BJ (cell line): Measurements from ENCODE around the gene IPO13. TPM values are rescaled to one million over a fixed set of nuclear protein-coding genes. Genes with fewer than 3 reads are reported as not detected.

ENCODE experiments used
- CTCF ChIA-PET: fragments of 350-600 bp; formaldehyde crosslinking; extraction: SDS; loops from one replicate; lab custom pipeline; 2021; ENCODE audit warnings: antibody characterized with exemption, inconsistent platforms; lab: Yijun Ruan, JAX
- POLR2A ChIA-PET: fragments of 300-600 bp; sonication (Branson Sonifier 250); formaldehyde crosslinking; extraction: SDS; loops from one replicate; lab custom pipeline; 2021; ENCODE audit warnings: antibody characterized with exemption; lab: Charles Lee
- DNase-seq: peaks from one replicate; pipeline ENCODE4 v3.0.0-alpha.2; 2011; ENCODE audit warnings: low read depth
- H3K27me3 ChIP-seq: 2 replicates; pipeline ENCODE4 v1.6.0; 2011; ENCODE audit warnings: low read length; ENCODE audit not compliant: control insufficient read depth, insufficient read depth
- H3K36me3 ChIP-seq: 2 replicates; pipeline ENCODE4 v1.5.1; 2011; ENCODE audit warnings: low read length; ENCODE audit not compliant: control insufficient read depth, insufficient read depth
- H3K4me3 ChIP-seq: 2 replicates; pipeline ENCODE4 v1.5.1; 2011; ENCODE audit warnings: low read depth, mild to moderate bottlenecking, control low read depth, low read length
- polyA plus RNA-seq: library from polyadenylated mRNA; depleted of rRNA; stranded (reverse); fragments of >200 nt; gene quantifications from 2 replicates; pipeline ENCODE4 v1.2.3, GENCODE V29; 2011
- TF ChIP-seq, protein P1 (sequence below): IDR thresholded peaks from 2 replicates; pipeline ENCODE4 v1.5.1; 2011; ENCODE audit warnings: low read depth, mild to moderate bottlenecking, control low read depth, inconsistent platforms, low read length, moderate library complexity; ENCODE audit not compliant: insufficient read depth

Gene IPO13
- polyA plus RNA-seq, 1 experiment, result 24.8 TPM

DNA sequence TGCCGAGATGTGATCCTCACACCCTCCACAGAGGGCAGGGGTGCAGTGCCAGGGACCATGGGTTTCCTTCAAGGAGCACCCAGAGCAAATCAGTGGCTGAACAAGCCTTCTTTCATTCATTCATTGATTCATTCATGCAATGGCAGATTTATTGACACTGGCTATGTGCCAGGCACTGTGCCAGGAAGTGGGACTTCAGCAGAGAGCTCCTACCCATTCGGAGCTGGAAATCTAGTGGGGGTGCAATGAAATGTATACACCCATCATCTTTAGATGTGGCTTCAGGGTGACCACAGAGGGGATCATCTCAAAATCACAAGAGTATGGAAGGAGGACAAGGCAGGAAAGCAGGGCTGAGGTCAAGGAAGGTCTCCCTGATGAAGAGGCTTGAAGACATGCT, 65.7 kb downstream of the IPO13 start:
- H3K27me3 ChIP-seq, result no peaks in the 10 kb centered on the region
- DNase-seq, result no peak
- peaks cover 18% of the 10 kb centered on the region for H3K36me3 ChIP-seq
- no peak overlapping the region for H3K4me3 ChIP-seq
- TF ChIP-seq, protein P1, sequence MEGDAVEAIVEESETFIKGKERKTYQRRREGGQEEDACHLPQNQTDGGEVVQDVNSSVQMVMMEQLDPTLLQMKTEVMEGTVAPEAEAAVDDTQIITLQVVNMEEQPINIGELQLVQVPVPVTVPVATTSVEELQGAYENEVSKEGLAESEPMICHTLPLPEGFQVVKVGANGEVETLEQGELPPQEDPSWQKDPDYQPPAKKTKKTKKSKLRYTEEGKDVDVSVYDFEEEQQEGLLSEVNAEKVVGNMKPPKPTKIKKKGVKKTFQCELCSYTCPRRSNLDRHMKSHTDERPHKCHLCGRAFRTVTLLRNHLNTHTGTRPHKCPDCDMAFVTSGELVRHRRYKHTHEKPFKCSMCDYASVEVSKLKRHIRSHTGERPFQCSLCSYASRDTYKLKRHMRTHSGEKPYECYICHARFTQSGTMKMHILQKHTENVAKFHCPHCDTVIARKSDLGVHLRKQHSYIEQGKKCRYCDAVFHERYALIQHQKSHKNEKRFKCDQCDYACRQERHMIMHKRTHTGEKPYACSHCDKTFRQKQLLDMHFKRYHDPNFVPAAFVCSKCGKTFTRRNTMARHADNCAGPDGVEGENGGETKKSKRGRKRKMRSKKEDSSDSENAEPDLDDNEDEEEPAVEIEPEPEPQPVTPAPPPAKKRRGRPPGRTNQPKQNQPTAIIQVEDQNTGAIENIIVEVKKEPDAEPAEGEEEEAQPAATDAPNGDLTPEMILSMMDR, result no peak
- ChIA-PET POLR2A (no interaction called here), CTCF (interaction anchor here (4.4 kb wide), 1 partner anchor 35 kb away, joined by 17 read pairs; no protein-coding TSS in a partner anchor)

DNA sequence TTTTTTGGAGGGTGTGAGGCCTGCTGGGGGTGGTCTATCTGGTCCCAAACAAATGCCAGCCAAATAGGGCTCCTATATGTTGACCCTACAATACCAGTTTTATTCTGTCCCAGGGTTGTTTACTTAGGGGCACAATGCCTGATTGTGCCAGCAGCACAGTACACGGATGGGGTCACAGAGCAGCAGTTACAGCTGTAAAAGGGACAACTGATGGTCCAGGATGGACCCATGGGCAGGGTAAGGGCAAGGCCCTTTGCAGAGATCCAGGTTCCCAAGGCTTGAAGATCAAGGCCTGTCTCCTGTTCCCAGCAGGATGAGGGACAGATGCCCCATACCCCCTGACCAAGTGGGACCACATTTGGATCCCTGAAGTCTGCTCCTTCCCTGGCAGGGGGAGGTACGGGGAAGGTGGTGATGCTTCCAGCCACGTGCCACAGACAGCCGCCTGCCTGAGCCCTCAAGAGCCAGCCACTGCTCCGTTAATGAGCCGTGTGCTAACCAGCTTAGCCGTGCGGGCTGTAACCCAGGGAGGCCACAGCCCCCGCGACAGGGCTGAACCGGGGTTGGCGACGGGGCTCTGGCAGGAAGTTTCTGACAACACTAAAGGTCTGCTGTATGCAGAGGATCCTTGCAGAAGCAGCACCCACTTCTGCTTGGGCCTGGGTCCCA, 66.3 kb downstream of the IPO13 start:
- POLR2A ChIA-PET, result no interaction called here
- CTCF ChIA-PET, result interaction anchor here (2.2 to 4.4 kb wide), 2 partner anchors 35 kb away, joined by 8 to 17 read pairs; no protein-coding TSS in a partner anchor
- peaks cover 17% of the 10 kb centered on the region for H3K36me3 ChIP-seq

DNA sequence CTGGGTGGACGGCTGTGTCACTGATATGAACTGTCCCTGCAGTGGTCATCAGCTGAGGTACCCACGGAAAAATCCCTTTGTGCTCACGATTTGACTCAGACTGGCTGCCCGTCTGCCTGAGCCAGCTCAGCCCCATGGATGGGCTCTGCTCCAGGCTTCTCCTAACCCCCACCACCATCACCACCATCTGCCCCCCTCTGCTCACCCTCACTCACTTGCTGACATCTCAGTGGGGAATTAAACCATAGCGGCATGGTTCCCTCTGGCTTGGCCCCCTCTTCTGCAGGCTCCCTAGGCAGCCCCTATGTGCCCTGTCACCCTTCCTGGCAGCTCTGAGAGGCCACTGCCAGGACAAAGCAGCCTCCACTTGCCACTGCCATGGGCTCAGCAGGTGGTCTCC, 67.2 kb downstream of the IPO13 start:
- TF ChIP-seq, protein P1, result no peak
- Histone ChIP-seq H3K27me3 (no peaks in the 10 kb centered on the region), H3K36me3 (peaks cover 15% of the 10 kb centered on the region), H3K4me3 (no peak overlapping the region)
- ChIA-PET CTCF (interaction anchor here (0.6 to 2.2 kb wide), 6 partner anchors 8 to 255 kb away, joined by 3 to 17 read pairs (median 6); no protein-coding TSS in a partner anchor), POLR2A (no interaction called here)
- no peak for DNase-seq

More for the DNA sequence above, 66.3 kb downstream of the IPO13 start:
- H3K4me3 ChIP-seq, result no peak overlapping the region
- DNase-seq, result no peak
- TF ChIP-seq, protein P1, result no peak
- no peaks in the 10 kb centered on the region for H3K27me3 ChIP-seq

DNA sequence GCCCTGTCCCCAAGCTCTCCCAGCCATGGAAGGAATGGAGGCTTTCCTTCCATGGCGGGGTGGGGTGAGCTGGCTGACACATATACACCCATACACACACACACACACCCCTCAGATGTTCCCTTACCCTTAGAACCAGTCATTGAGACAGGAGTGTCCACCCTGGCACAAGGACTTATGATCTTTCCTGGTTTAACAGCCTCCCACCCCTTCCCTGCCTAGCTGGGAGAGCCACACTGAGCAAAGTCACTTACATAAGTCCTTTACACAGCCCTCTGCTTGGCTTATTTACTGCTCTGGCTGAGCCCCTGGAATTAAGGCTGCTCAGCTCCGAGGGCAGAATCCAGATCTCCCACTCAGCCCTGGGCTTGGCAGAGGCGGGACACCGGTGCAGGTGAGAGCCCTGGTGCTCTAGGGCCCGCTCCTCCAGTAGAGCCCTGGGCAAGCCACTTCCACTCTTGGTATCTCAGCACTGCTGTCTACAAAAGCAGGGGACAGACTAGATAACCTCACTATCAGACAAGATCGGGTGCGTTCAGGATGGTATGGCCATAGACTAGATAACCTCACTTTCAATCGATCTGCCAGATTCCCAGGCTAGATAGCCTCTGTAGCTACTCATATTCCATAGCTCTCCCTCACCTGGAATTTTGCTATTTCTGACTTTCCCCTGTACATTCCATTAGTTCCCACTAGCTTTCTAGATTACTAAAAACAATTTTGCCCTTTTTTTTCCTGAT, 67.8 kb downstream of the IPO13 start:
- TF ChIP-seq, protein P1, result no peak
- DNase-seq, result no peak
- ChIA-PET POLR2A (no interaction called here), CTCF (interaction anchor here (0.8 to 2.2 kb wide), 7 partner anchors 9 to 203 kb away, joined by 3 to 17 read pairs (median 5); no protein-coding TSS in a partner anchor)
- H3K36me3 ChIP-seq, result peaks cover 16% of the 10 kb centered on the region
- no peak overlapping the region for H3K4me3 ChIP-seq
- no peaks in the 10 kb centered on the region for H3K27me3 ChIP-seq

DNA sequence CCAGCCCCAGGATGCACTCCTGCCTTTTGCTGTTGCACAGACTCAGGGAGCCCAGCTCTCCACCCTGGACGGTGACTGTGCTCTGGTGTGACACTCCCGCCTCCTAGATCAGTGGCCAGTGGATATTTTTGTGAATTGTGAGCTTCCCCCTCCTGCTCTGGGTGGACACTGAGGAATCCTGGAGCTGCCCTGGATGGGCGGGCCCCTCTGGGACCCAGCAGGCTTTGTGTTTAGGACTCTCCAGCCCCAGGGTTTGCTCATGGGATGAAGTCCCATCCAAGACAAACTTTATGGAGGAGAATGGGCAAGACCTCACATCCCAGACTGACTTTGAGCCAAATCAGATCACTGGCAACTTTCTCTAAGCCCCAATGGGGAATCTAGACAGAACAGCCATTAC, 68.5 kb downstream of the IPO13 start:
- Histone ChIP-seq H3K36me3 (peaks cover 17% of the 10 kb centered on the region), H3K27me3 (no peaks in the 10 kb centered on the region), H3K4me3 (no peak overlapping the region)
- ChIA-PET POLR2A (no interaction called here), CTCF (interaction anchor here (1.1 to 2.2 kb wide), 5 partner anchors 10 to 202 kb away, joined by 4 to 17 read pairs (median 6); no protein-coding TSS in a partner anchor)
- TF ChIP-seq, protein P1, result no peak
- no peak for DNase-seq
